Activated CD4-positive, alpha-beta T cell treated with anti-CD3 and anti-CD28 coated beads, Interleukin-2, amount 50 U/mL, for 48 hours (primary cell): Measurements from ENCODE around the gene NAP1L1.

Source experiments
- DNase-seq, 2 experiments: peaks; one replicate each; pipeline ENCODE4 v3.0.0-alpha.2; 2020

NAP1L1 gene

GRCh38 chr12:76037130-76038103, 47.1 kb downstream of the NAP1L1 start:
- peak in 1 of 2 experiments; percentile 19 for DNase-seq

- no peak for DNase-seq
Measured at GRCh38 chr12:76035045-76035444, 49.4 kb downstream of the NAP1L1 start.

GRCh38 chr12:76033081-76034011, 51.1 kb downstream of the NAP1L1 start:
- DNase-seq, result no peak

- DNase-seq, result peak; percentile 19 to 59
Measured at GRCh38 chr12:76032043-76032981, 52.2 kb downstream of the NAP1L1 start.

GRCh38 chr12:76031414-76032042, 53.0 kb downstream of the NAP1L1 start, which contains the start of gene PHLDA1:
PHLDA1 (minus strand) TSS chr12:76031776.
- DNase-seq, result peak; percentile 96

GRCh38 chr12:76031081-76031413, 53.4 kb downstream of the NAP1L1 start:
- no peak for DNase-seq

- DNase-seq, result peak; percentile 68 to 73
Measured at GRCh38 chr12:76030341-76031080, 54.0 kb downstream of the NAP1L1 start.

- peak in 1 of 2 experiments; percentile 35 for DNase-seq
Measured at GRCh38 chr12:76029982-76030340, 54.5 kb downstream of the NAP1L1 start.

- no peak for DNase-seq
Measured at GRCh38 chr12:76028571-76029277, 55.8 kb downstream of the NAP1L1 start.

GRCh38 chr12:76026643-76027063, 57.8 kb downstream of the NAP1L1 start:
- no peak for DNase-seq

- no peak for DNase-seq
Measured at GRCh38 chr12:76025601-76026575, 58.6 kb downstream of the NAP1L1 start.

- no peak for DNase-seq
Measured at GRCh38 chr12:76024942-76025600, 59.4 kb downstream of the NAP1L1 start.

GRCh38 chr12:76024102-76024781, 60.2 kb downstream of the NAP1L1 start:
- DNase-seq, result no peak

- no peak for DNase-seq
Measured at GRCh38 chr12:76023069-76023690, 61.3 kb downstream of the NAP1L1 start.

- DNase-seq, result no peak
Measured at GRCh38 chr12:76022506-76022905, 62.0 kb downstream of the NAP1L1 start.

GRCh38 chr12:76020731-76021672, 63.5 kb downstream of the NAP1L1 start:
- peak; percentile 69 to 76 for DNase-seq
